Right forelimb (tissue), 1 donor: ENCODE results near the gene RUNX3.
"Not testable (repeated sequence)": the region's sequence is repeated elsewhere in the genome, so short reads cannot be mapped to it uniquely, and the experiment has no call there.

ENCODE experiments used
- DNase-seq: peaks from one replicate; pipeline ENCODE4 v3.0.0-alpha.2; 2018

RUNX3 gene

GRCh38 chr1:24912376-24913273 lies 17.5 kb downstream of the RUNX3 start:
- no peak for DNase-seq

- no peak for DNase-seq
These were observed 18.4 kb downstream of the RUNX3 start for GRCh38 chr1:24911651-24912155.

GRCh38 chr1:24910751-24911650 lies 19.1 kb downstream of the RUNX3 start:
- no peak for DNase-seq

GRCh38 chr1:24910210-24910609 lies 19.9 kb downstream of the RUNX3 start:
- DNase-seq, result no peak

GRCh38 chr1:24909388-24909898 lies 20.6 kb downstream of the RUNX3 start:
- DNase-seq, result no peak

GRCh38 chr1:24908591-24909259 lies 21.4 kb downstream of the RUNX3 start:
- peak; percentile 18 for DNase-seq

- DNase-seq, result not testable (repeated sequence)
These were observed 22.3 kb downstream of the RUNX3 start for GRCh38 chr1:24907587-24908294.

GRCh38 chr1:24906760-24907490 lies 23.2 kb downstream of the RUNX3 start:
- DNase-seq, result peak; percentile 30

GRCh38 chr1:24905979-24906720 lies 23.9 kb downstream of the RUNX3 start:
- DNase-seq, result peak; percentile 32

- DNase-seq, result peak; percentile 32
These were observed 24.6 kb downstream of the RUNX3 start for GRCh38 chr1:24905355-24905978.

GRCh38 chr1:24904731-24905354 lies 25.2 kb downstream of the RUNX3 start:
- DNase-seq, result no peak

- no peak for DNase-seq
These were observed 25.9 kb downstream of the RUNX3 start for GRCh38 chr1:24903955-24904730.

- no peak for DNase-seq
These were observed 26.5 kb downstream of the RUNX3 start for GRCh38 chr1:24903560-24903954.

GRCh38 chr1:24903011-24903461 lies 27.0 kb downstream of the RUNX3 start:
- no peak for DNase-seq

GRCh38 chr1:24902471-24902891 lies 27.6 kb downstream of the RUNX3 start:
- DNase-seq, result no peak

GRCh38 chr1:24901791-24902470 lies 28.1 kb downstream of the RUNX3 start:
- DNase-seq, result no peak

- DNase-seq, result no peak
These were observed 28.9 kb downstream of the RUNX3 start for GRCh38 chr1:24900985-24901781.
